Neural cell (in vitro differentiated cells): Measurements from ENCODE around the gene SLIT3. TPM values are rescaled to one million over a fixed set of nuclear protein-coding genes. Genes with fewer than 3 reads are reported as not detected.
A peak's percentile ranks its signal among the peaks of the same experiment; 100 is the strongest.

Experiments
- H2AFZ ChIP-seq: fragments of 200-600, 300-800 bp; sonication (generic), shearing (Covaris generic); 2 replicates; pipeline ENCODE4 v1.6.0; 2014; ENCODE audit warnings: low read depth, mild to moderate bottlenecking, antibody characterized with exemption, low read length, moderate library complexity
- H3F3A ChIP-seq: fragments of 200-600 bp; shearing (Covaris generic); 2 replicates; pipeline ENCODE4 v1.6.1; 2016; ENCODE audit warnings: mild to moderate bottlenecking, moderate library complexity, mixed read lengths, antibody characterized with exemption, low read length; ENCODE audit not compliant: insufficient read depth, poor library complexity, severe bottlenecking
- H3K27ac ChIP-seq: fragments of 200-600, 300-800 bp; sonication (generic), shearing (Covaris generic); 2 replicates; pipeline ENCODE4 v1.5.1; 2014; ENCODE audit warnings: mild to moderate bottlenecking, low read length, moderate library complexity
- H3K27me3 ChIP-seq: fragments of 300-800, 200-600 bp; sonication (generic), shearing (Covaris generic); 2 replicates; pipeline ENCODE4 v1.6.0; 2014; ENCODE audit warnings: mild to moderate bottlenecking, low read depth, low read length, moderate library complexity; ENCODE audit not compliant: insufficient read depth
- H3K36me3 ChIP-seq: fragments of 300-800, 200-600 bp; sonication (generic), shearing (Covaris generic); 2 replicates; pipeline ENCODE4 v1.5.1; 2014; ENCODE audit warnings: mild to moderate bottlenecking, antibody characterized with exemption, low read length, moderate library complexity; ENCODE audit not compliant: insufficient read depth
- H3K4me2 ChIP-seq: fragments of 300-800, 200-600 bp; sonication (generic), shearing (Covaris generic); 2 replicates; pipeline ENCODE4 v1.6.0; 2014; ENCODE audit warnings: mild to moderate bottlenecking, low read length
- H3K4me3 ChIP-seq: fragments of 300-800, 200-600 bp; sonication (generic), shearing (Covaris generic); 2 replicates; pipeline ENCODE4 v1.5.1; 2014; ENCODE audit warnings: mild to moderate bottlenecking, low read length, moderate library complexity
- H3K79me2 ChIP-seq: fragments of 200-600 bp; shearing (Covaris generic); replicated peaks from 2 replicates; pipeline ENCODE4 v1.6.0; 2014; ENCODE audit warnings: mild to moderate bottlenecking, low read length, moderate library complexity; ENCODE audit not compliant: insufficient read depth
- H3K9ac ChIP-seq: fragments of 300-800, 200-600 bp; sonication (generic), shearing (Covaris generic); 2 replicates; pipeline ENCODE4 v1.6.1; 2016; ENCODE audit warnings: mild to moderate bottlenecking, low read length, mixed read lengths
- H3K9me2 ChIP-seq: fragments of 200-600 bp; shearing (Covaris generic); 2 replicates; pipeline ENCODE4 v1.6.1; 2016; ENCODE audit warnings: mild to moderate bottlenecking, low read length, mixed read lengths; ENCODE audit not compliant: insufficient read depth
- H3K9me3 ChIP-seq: fragments of 200-600, 300-800 bp; sonication (generic), shearing (Covaris generic); 2 replicates; pipeline ENCODE4 v1.6.1; 2016; ENCODE audit warnings: mild to moderate bottlenecking, mixed run types, low read length, moderate library complexity, mixed read lengths
- H4K20me1 ChIP-seq: fragments of 200-600 bp; shearing (Covaris generic); 2 replicates; pipeline ENCODE4 v1.6.1; 2016; ENCODE audit warnings: mild to moderate bottlenecking, mixed run types; ENCODE audit not compliant: insufficient read depth
- CTCF ChIP-seq: fragments of 450-650 bp; IDR thresholded peaks from 2 replicates; pipeline ENCODE4 v1.5.1; 2014; ENCODE audit warnings: antibody characterized with exemption, mild to moderate bottlenecking, moderate library complexity; ENCODE audit not compliant: poor library complexity, severe bottlenecking
- EP300 ChIP-seq: fragments of 450-650 bp; conservative IDR thresholded peaks from 2 replicates; pipeline ENCODE4 v1.6.1; 2014; ENCODE audit warnings: antibody characterized with exemption, mild to moderate bottlenecking, moderate library complexity; ENCODE audit not compliant: poor library complexity, severe bottlenecking
- EZH2 ChIP-seq: fragments of 200-600, 300-800 bp; shearing (Covaris generic), sonication (generic); IDR thresholded peaks from 2 replicates; pipeline ENCODE4 v1.6.1; 2014; ENCODE audit warnings: antibody characterized with exemption, low read length, borderline replicate concordance, mild to moderate bottlenecking; ENCODE audit not compliant: insufficient read depth, poor library complexity, severe bottlenecking
- MXI1 ChIP-seq: fragments of 450-650 bp; conservative IDR thresholded peaks from 2 replicates; pipeline ENCODE4 v1.6.1; 2014; ENCODE audit warnings: antibody characterized with exemption, mild to moderate bottlenecking; ENCODE audit not compliant: poor library complexity, severe bottlenecking
- POLR2AphosphoS5 ChIP-seq: IDR thresholded peaks from 2 replicates; pipeline ENCODE4 v1.6.1; 2012
- RAD21 ChIP-seq: fragments of 450-650 bp; conservative IDR thresholded peaks from 2 replicates; pipeline ENCODE4 v1.6.1; 2014; ENCODE audit warnings: antibody characterized with exemption, mild to moderate bottlenecking, moderate library complexity
- REST ChIP-seq: IDR thresholded peaks from 2 replicates; pipeline ENCODE4 v1.6.1; 2012; ENCODE audit warnings: borderline replicate concordance
- SMC3 ChIP-seq: fragments of 450-650 bp; conservative IDR thresholded peaks from 2 replicates; pipeline ENCODE4 v1.6.1; 2014; ENCODE audit warnings: antibody characterized with exemption, mild to moderate bottlenecking, moderate library complexity; ENCODE audit not compliant: poor library complexity
- TAF1 ChIP-seq: IDR thresholded peaks from 2 replicates; pipeline ENCODE4 v1.6.1; 2012; ENCODE audit warnings: low read depth
- polyA plus RNA-seq: library from polyadenylated mRNA; depleted of rRNA; stranded (reverse); fragments of >200 nt; gene quantifications from 2 replicates; pipeline ENCODE4 v1.2.3, GENCODE V29; 2014

SLIT3 gene
- polyA plus RNA-seq, 1 donor from 2014 or later = 1.2 TPM

- no peak overlapping the region for H3K4me2 ChIP-seq
- TF ChIP-seq CTCF (no peak), RAD21 (no peak), MXI1 (no peak), REST (no peak), EP300 (no peak), EZH2 (no peak), POLR2AphosphoS5 (no peak), SMC3 (no peak), TAF1 (no peak)
These were observed 315.5 kb downstream of the SLIT3 start for GRCh38 chr5:168985454-168985853.

GRCh38 chr5:168984135-168984675 is 316.7 kb downstream of the SLIT3 start:
- Histone ChIP-seq H4K20me1 (no peaks in the 10 kb centered on the region), H3K4me3 (no peak overlapping the region), H3K27me3 (peaks cover 10% of the 10 kb centered on the region), H3K9me3 (no peaks in the 10 kb centered on the region), H3K27ac (no peak overlapping the region), H3K36me3 (no peaks in the 10 kb centered on the region), H3K79me2 (no peaks in the 10 kb centered on the region), H3K9ac (no peak overlapping the region), H2AFZ (no peak overlapping the region), H3F3A (no peaks in the 10 kb centered on the region), H3K4me2 (no peak overlapping the region), H3K9me2 (no peaks in the 10 kb centered on the region)
- no peak for TF ChIP-seq RAD21
- TF ChIP-seq EP300 = no peak
- TF ChIP-seq REST = no peak
- peak; percentile 50 for TF ChIP-seq POLR2AphosphoS5
- no peak for TF ChIP-seq TAF1

More at GRCh38 chr5:168985454-168985853, 315.5 kb downstream of the SLIT3 start:
- no peaks in the 10 kb centered on the region for H4K20me1 ChIP-seq
- no peak overlapping the region for H2AFZ ChIP-seq
- H3K4me3 ChIP-seq = no peak overlapping the region
- no peak overlapping the region for H3K9ac ChIP-seq
- H3K9me3 ChIP-seq = no peaks in the 10 kb centered on the region
- no peaks in the 10 kb centered on the region for H3K36me3 ChIP-seq
- H3K27me3 ChIP-seq = peaks cover 10% of the 10 kb centered on the region
- no peaks in the 10 kb centered on the region for H3F3A ChIP-seq
- H3K27ac ChIP-seq = no peak overlapping the region
- H3K9me2 ChIP-seq = no peaks in the 10 kb centered on the region
- H3K79me2 ChIP-seq = no peaks in the 10 kb centered on the region
